ENCODE data around the gene LSM11.
A peak's percentile ranks its signal among the peaks of the same experiment; 100 is the strongest.
"Not testable (repeated sequence)": the region's sequence is repeated elsewhere in the genome, so short reads cannot be mapped to it uniquely, and the experiment has no call there.

Gene LSM11

DNA sequence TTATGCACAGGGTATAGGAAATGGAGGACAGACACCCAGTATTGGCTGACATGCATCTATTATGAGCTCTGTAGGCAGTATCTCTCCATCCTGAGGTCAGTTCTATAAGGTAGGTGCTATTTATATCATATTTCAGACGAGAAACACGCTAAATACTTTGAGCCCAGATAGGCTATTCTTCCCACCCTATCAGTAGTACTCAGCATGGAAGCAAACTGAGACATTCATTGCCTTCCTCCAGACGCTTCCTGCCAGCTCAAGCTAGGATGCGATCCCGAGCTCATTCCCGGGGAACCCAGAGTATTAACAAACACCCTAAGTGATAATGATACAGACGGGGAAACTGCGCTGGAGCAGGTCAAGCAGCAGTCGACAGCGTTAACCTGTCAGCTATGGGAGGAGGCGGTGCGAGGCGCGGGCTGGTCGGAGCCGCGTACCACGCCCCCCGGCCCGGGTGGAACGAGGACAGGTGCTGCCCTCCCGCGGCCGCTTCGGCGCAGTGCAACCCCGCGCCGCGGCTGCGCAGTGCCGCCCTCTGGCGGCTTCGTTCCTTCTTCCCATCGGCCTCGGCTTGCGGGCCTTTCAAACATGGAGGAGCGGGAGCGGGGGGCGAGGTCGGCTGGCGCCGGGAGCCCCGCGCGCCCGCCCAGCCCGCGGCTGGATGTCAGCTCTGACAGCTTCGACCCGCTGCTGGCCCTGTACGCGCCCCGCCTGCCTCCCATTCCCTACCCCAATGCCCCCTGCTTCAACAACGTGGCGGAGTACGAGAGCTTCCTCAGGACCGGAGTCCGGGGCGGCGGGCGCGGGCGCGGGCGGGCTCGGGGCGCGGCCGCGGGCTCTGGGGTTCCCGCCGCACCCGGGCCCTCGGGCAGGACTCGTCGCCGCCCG, at the start of gene LSM11:
TSS of gene LSM11 (plus strand) at position 550 of the 888 bp plus-strand sequence. CDS start at position 589, 39 bp downstream.
- Histone ChIP-seq H3K9me3 (ENCODE audit: low read depth, low read length) (no peaks in the 10 kb centered on the region), H3K9ac (ENCODE audit: insufficient read length) (peak within 1 kb of the TSS; percentile 82), H3K36me3 (ENCODE audit: insufficient read depth, low read length) (peaks cover 14% of the 10 kb centered on the region), H3K4me3 (peak within 1 kb of the TSS; percentile 92), H3K27ac (no peak within 1 kb of the TSS)
- DNase-seq (ENCODE audit: low read depth, low spot score) = no peak
- TF ChIP-seq FOXP2 (optimal IDR thresholded peaks at IDR 0.05; ENCODE audit: control extremely low read depth, extremely low read length, insufficient read depth) (no peak), POLR2AphosphoS5 (IDR thresholded peaks at IDR 0.05; ENCODE audit: borderline replicate concordance, low read depth, low read length) (peak; percentile 56)

DNA sequence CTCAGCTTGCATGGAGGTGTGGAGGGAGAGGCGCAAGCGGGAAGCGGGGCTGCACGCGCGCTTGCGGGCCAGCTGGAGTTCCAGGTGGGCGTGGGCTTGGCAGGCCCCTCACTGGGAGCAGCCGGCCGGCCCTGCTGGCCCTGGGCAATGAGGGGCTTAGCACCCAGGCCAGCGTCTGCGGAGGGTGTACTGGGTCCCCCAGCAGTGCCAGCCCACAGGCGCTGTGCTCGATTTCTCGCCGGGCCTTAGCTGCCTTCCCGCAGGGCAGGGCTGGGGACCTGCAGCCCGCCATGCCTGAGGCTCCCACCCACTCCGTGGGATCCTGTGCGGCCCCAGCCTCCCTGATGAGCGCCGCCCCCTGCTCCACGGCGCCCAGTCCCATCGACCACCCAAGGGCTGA, 49.7 kb upstream of the LSM11 start:
- H3K9ac ChIP-seq (ENCODE audit: insufficient read length); H3K4me3 ChIP-seq; H3K27ac ChIP-seq; DNase-seq (ENCODE audit: low read depth, low spot score); H3K36me3 ChIP-seq (ENCODE audit: insufficient read depth, low read length); H3K9me3 ChIP-seq (ENCODE audit: low read depth, low read length): not testable (repeated sequence)

DNA sequence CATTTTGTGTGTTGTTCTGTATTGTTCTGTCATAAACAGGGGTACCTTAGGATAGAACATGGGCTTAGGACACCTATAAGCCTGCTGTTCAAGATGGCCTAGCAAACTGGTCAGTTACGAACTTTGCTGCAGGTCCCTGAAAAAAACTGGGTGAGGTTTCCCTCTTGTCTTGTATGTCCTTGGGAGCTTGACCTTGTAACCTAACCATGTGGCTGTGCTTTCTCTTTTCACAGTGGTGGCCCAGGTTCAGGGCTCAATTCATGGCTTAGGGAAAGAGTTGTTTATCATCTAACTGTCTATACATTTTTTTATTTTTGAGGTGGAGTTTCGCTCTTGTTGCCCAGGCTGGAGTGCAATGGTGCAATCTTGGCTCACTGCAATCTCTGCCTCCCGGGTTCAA, 47.4 kb upstream of the LSM11 start:
- H3K36me3 ChIP-seq (ENCODE audit: insufficient read depth, low read length); DNase-seq (ENCODE audit: low read depth, low spot score); H3K4me3 ChIP-seq; H3K27ac ChIP-seq; H3K9ac ChIP-seq (ENCODE audit: insufficient read length); H3K9me3 ChIP-seq (ENCODE audit: low read depth, low read length): not testable (repeated sequence)

DNA sequence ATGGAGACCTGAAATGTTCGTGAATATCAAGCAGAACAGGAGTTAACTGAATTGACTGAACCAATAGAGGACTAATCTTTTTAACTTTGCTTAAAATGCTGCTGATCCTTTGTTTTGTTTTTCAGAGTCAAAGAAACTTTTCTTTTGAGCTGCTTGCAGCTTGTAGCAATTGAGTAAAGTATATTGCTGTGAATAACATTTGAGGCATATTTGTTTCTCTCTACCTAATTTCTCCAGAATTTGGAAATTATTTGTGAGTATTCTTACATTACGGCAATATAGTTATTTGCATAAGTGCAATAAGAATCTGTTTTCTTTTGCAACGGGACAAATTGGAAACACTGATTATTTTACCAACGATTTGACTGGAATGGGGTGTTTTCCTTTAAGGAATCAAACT, 44.8 kb upstream of the LSM11 start:
- not testable (repeated sequence) for DNase-seq (ENCODE audit: low read depth, low spot score); H3K4me3 ChIP-seq; H3K9me3 ChIP-seq (ENCODE audit: low read depth, low read length); H3K9ac ChIP-seq (ENCODE audit: insufficient read length); H3K27ac ChIP-seq; H3K36me3 ChIP-seq (ENCODE audit: insufficient read depth, low read length)

DNA sequence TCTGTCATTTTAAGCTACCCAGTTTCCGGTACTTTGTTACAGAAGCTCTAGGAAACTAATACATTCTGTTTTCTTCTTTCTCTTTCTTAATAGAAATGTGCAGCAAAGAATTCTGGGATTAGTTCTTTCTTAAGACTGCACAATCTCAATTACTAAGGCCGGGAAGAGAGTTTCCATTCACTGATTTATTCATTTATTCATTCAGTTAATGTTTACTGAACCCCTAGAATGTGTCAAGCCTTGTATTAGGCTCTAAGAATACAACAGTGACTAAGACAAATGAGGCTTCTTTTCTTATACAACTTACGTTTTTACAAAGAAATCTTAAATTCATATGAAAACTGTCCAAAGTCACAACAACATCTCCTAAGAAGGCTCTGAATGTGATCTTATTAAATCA, 39.8 kb upstream of the LSM11 start:
- no peak overlapping the region for H3K9ac ChIP-seq (ENCODE audit: insufficient read length)
- H3K4me3 ChIP-seq = no peak overlapping the region
- DNase-seq (ENCODE audit: low read depth, low spot score) = no peak
- no peaks in the 10 kb centered on the region for H3K9me3 ChIP-seq (ENCODE audit: low read depth, low read length)
- H3K27ac ChIP-seq = no peak overlapping the region
- no peak for TF ChIP-seq EZH2 (IDR thresholded peaks at IDR 0.05)
- TF ChIP-seq FOXP2 (optimal IDR thresholded peaks at IDR 0.05; ENCODE audit: control extremely low read depth, extremely low read length, insufficient read depth) = no peak
- no peak for TF ChIP-seq POLR2AphosphoS5 (IDR thresholded peaks at IDR 0.05; ENCODE audit: borderline replicate concordance, low read depth, low read length)
- H3K36me3 ChIP-seq (ENCODE audit: insufficient read depth, low read length) = no peaks in the 10 kb centered on the region

DNA sequence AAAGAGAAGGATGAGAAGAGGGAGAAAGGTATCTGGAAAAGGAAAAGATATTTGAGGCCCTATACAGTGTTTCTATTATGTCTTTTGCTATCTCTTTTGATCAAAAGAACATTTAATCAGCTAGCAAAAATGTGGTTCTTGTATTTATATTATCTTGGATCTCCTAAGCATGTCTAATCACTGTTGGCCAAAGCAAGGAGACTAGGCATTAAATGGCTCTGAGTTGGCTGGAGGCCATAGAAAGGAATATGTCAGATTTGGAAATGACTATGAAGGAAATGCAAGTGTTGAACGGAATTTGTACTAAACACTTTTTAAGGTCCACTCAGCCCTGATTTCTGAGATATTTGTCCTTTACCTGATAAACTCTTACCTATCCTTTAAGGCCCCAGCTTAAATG, 34.6 kb upstream of the LSM11 start:
- no peak overlapping the region for H3K27ac ChIP-seq
- DNase-seq (ENCODE audit: low read depth, low spot score) = no peak
- no peak for TF ChIP-seq FOXP2 (optimal IDR thresholded peaks at IDR 0.05; ENCODE audit: control extremely low read depth, extremely low read length, insufficient read depth)
- no peak for TF ChIP-seq EZH2 (IDR thresholded peaks at IDR 0.05)
- no peak for TF ChIP-seq POLR2AphosphoS5 (IDR thresholded peaks at IDR 0.05; ENCODE audit: borderline replicate concordance, low read depth, low read length)

DNA sequence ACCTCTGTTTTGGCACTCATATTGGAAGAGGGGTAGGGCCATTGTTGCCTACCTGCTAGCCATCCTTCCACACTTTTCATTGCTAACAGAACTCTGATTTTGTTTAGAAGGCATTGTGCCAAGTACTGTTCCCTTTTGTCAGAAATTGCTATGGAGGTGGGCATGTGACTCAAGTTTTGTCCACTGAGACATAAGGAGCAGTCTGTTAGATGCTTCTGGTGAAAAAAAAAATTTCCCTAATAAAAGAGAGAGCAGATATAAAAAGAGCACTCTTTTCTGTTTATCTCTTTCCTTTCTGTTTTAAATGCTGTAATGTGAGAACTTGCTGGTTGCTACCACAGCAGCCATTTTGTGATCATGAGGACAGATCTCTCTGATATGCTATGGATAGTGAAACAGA, 34.2 kb upstream of the LSM11 start:
- DNase-seq (ENCODE audit: low read depth, low spot score) = no peak
- Histone ChIP-seq H3K36me3 (ENCODE audit: insufficient read depth, low read length) (no peaks in the 10 kb centered on the region; the same call in 1 of the 2 replicates), H3K4me3 (no peak overlapping the region), H3K9ac (ENCODE audit: insufficient read length) (no peak overlapping the region), H3K9me3 (ENCODE audit: low read depth, low read length) (no peaks in the 10 kb centered on the region), H3K27ac (no peak overlapping the region)
- TF ChIP-seq FOXP2 (optimal IDR thresholded peaks at IDR 0.05; ENCODE audit: control extremely low read depth, extremely low read length, insufficient read depth) (no peak), EZH2 (IDR thresholded peaks at IDR 0.05) (no peak), POLR2AphosphoS5 (IDR thresholded peaks at IDR 0.05; ENCODE audit: borderline replicate concordance, low read depth, low read length) (no peak)

More for the DNA sequence above, 34.6 kb upstream of the LSM11 start:
- no peaks in the 10 kb centered on the region for H3K9me3 ChIP-seq (ENCODE audit: low read depth, low read length)
- H3K36me3 ChIP-seq (ENCODE audit: insufficient read depth, low read length) = no peaks in the 10 kb centered on the region; the same call in 1 of the 2 replicates
- H3K4me3 ChIP-seq = no peak overlapping the region
- H3K9ac ChIP-seq (ENCODE audit: insufficient read length) = no peak overlapping the region

DNA sequence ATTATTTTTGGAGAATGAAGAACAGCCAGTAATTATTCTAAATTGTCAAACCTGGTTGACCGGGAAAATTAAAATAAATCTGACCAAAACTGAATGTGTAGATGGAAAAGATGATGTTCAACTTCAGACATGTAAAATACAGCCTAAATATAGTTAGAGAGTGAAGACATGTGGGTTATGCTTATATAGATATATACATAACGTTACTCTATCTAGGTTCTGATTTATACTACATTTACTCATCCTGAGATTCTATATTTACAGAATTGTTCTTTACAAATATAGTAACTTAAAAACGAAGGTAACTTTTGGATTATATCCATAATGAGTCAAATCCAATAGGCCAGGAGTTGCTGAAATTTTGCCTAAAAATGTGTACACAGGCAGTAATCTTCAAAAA, 33.1 kb upstream of the LSM11 start:
- Histone ChIP-seq H3K36me3 (ENCODE audit: insufficient read depth, low read length) (no peaks in the 10 kb centered on the region; the same call in 1 of the 2 replicates), H3K9ac (ENCODE audit: insufficient read length) (no peak overlapping the region), H3K27ac (peak overlapping the region; percentile 38), H3K9me3 (ENCODE audit: low read depth, low read length) (no peaks in the 10 kb centered on the region), H3K4me3 (no peak overlapping the region)
- TF ChIP-seq POLR2AphosphoS5 (IDR thresholded peaks at IDR 0.05; ENCODE audit: borderline replicate concordance, low read depth, low read length) = no peak
- TF ChIP-seq EZH2 (IDR thresholded peaks at IDR 0.05) = no peak
- no peak for TF ChIP-seq FOXP2 (optimal IDR thresholded peaks at IDR 0.05; ENCODE audit: control extremely low read depth, extremely low read length, insufficient read depth)
- DNase-seq (ENCODE audit: low read depth, low spot score) = no peak

DNA sequence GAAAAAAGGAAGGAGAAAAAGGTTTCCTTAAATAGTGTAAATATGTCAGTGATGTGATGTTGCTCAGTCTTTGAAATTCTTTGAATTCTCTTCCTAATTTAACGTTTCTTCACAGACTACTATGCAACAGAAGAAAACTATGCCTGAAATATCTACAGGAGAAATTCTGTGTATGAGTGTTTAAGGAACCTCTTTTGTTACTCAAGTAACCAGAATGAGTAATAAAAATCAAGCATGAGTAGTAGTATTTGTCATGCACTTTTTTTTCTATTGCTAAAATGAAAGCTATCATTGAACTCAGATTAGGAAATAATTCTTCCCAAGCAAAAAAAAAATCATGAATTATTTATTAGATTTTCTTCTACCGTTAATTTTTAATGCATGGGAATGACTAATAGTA, 32.6 kb upstream of the LSM11 start:
- 0 out of 2 replicates have a peak overlapping the region, but pooled peaks have one; percentile 7 for H3K4me3 ChIP-seq
- DNase-seq (ENCODE audit: low read depth, low spot score) = no peak
- no peaks in the 10 kb centered on the region; the same call in 1 of the 2 replicates for H3K36me3 ChIP-seq (ENCODE audit: insufficient read depth, low read length)
- no peaks in the 10 kb centered on the region for H3K9me3 ChIP-seq (ENCODE audit: low read depth, low read length)
- H3K9ac ChIP-seq (ENCODE audit: insufficient read length) = no peak overlapping the region
- TF ChIP-seq FOXP2 (optimal IDR thresholded peaks at IDR 0.05; ENCODE audit: control extremely low read depth, extremely low read length, insufficient read depth) = no peak
- TF ChIP-seq EZH2 (IDR thresholded peaks at IDR 0.05) = no peak
- no peak for TF ChIP-seq POLR2AphosphoS5 (IDR thresholded peaks at IDR 0.05; ENCODE audit: borderline replicate concordance, low read depth, low read length)
- peak overlapping the region; percentile 38 for H3K27ac ChIP-seq
